NCI-H524 treated with DMSO at 0.1 percent for 48 hours (cell line): Measurements from ENCODE around the gene GALNT11.
"Not testable (repeated sequence)": the region's sequence is repeated elsewhere in the genome, so short reads cannot be mapped to it uniquely, and the experiment has no call there.

Source experiments
- DNase-seq: peaks from one replicate; lab custom pipeline; 2025; lab: John Stamatoyannopoulos, UW

Gene GALNT11

DNA sequence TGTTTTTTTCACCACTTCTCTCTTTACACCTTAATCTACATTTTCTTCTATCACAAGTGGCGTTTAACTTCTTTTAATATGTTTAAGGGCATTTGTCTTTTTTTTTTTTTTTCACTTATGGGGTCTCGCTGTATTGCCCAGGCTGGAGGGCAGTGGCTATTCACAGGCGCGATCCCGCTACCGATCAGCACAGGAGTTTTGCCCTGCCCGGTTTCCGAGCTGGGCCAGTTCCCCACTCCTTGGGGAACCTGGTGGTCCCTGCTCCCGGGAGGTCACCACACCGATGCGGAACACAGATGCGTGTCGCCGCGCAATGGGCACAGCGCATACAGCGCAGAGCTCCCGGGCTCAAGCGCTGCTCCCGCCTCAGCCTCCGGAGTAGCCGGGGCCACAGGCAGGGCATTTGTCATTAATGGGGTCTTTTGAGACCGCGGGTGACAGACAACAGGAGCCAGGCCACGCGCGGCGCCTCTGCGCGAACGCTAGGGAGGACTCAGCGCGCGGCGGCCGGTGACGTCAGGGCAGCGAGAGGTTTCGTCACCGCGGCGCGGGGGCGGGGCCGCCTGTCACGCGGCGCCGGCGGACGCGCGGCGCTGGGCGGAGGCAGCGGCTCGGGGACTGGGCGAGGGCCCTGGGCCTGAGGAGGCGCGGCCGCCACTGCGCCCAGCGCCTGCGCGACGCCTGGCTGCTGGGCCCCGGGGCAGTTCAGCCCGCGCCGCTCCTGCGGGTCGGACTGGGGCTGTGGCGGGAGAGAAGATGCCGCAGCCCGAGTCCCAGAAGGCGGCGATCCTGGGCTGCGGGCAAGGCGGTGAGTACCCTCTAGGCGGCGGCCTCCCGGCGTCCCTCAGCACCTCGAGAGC, at the start of gene GALNT11:
Gene GALNT11, plus strand, starts transcription at position 598 of the 860 bp plus-strand sequence. CDS start 68,554 bp downstream, outside the sequence.
- no peak for DNase-seq

- no peak for DNase-seq
Observed at GRCh38 chr7:151978616-151979015, 46.9 kb upstream of the GALNT11 start.

- no peak for DNase-seq
Observed at GRCh38 chr7:151981223-151981622, 44.3 kb upstream of the GALNT11 start.

- no peak for DNase-seq
Observed at GRCh38 chr7:151982806-151983205, 42.7 kb upstream of the GALNT11 start.

DNA sequence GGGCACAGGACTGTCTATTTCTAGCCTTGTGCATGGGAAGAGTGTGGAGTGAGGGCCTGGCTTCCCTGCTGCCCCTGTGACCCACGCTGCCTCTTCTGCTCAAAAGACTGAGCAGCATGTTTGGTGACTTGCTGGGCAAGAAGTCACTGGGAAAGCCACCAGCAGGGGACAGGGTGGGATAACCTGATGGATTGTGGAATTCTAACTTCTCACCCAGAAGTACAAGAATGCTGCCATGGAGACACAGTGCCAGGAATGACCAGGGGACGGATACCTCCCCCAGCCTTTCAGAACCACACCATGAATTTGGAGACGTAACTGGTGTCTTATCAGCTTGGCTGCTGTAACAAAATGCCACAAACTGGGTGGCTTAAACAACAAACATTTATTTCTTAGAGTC, 40.9 kb upstream of the GALNT11 start:
- no peak for DNase-seq

GRCh38 chr7:151987748-151988529, 37.5 kb upstream of the GALNT11 start:
- DNase-seq, result no peak

DNA sequence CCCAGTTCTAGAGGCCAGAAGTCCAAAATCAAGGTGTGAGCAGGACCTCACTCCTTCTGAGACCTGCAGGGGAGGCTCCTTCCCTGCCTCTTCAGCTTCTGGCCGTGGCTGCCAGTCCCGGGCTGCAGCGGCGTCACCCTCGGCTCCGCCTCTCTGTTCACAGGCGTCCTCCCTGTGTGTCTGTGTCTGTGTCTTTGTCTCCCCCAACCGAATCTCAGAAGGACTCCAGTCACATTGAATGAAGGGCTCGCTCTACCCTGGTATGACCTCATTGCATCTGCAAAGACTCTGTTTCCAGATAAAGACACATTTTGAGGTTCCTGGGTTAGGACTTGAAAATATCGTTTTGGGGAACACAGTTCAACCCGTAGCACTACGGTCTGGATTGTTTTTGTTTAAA, 33.1 kb upstream of the GALNT11 start:
- DNase-seq, result no peak

DNA sequence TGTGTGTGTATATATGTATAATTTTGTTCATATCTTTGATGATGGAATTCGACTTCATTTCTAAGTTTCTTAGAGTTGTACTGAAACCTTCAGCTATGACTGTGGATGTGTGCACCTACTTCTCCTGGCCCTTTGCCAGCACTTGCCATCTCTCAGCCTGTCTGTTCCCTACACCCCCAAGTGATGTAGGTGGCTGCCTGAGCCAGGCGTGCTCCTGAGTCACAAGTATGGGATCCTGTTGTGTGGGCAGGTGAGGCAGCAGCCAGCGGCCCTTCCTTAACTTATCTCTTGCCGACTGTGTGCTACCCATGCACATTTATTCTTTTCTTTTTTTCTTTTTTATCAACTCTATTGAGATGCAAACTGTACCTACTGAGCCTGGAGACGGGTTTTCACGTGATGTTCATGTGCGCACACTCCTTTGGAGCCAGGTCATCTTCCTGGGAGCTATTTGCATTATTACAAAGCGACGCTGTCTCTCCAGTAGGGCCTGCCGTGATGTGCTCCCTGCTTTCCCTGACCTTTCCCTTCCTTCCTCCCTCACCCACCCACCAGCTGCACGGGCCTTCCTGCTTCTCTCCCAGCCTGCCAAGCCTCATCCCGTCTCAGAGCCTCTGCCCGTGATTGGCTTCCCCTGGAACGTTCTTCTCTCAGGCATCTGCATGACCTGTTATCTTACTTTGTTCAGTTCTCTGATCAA, 31.3 kb upstream of the GALNT11 start:
- DNase-seq, result no peak

- DNase-seq, result no peak
Observed at GRCh38 chr7:151999424-152000090, 25.9 kb upstream of the GALNT11 start.

GRCh38 chr7:152000191-152000590, 25.3 kb upstream of the GALNT11 start:
- no peak for DNase-seq

DNA sequence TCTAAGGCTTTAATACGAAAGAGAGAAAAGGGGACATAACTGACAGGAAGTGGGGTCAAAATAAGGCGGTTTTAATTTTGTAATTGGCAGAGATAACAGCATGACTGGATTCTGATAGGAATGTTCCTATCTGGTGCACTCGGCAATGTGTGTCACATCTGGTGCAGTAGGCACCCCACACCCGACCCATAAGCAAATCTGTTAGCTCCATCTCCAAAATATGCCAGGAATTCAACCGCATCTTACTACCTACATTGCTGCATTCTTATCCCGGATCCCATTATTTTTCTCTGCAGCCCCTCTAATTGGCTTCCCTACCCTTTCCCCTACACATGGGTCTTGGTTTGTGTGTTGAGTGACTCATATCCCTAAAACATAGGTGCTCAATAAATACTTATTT, 19.1 kb upstream of the GALNT11 start:
- DNase-seq, result no peak

DNA sequence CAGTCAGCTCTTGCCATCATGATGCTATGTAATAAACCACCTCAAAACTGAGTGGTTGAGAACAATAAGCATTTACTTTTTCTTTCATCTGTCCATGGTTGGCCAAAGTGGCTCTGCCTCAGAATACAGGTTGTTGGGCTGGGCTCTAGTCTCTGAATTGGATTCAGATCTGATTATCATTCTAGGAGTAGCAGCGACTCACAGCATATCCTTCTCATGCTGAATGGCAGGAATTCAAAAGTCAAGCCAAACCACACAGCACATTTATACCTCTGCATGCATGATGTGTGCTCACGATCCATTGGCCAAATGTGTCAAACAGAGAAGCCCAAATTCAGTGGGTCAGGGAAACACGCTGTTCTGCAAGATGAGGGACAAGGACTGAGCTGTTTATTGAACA, 13.6 kb upstream of the GALNT11 start:
- no peak for DNase-seq

- no peak for DNase-seq
Observed at GRCh38 chr7:152013230-152013629, 12.2 kb upstream of the GALNT11 start.

GRCh38 chr7:152013974-152014373, 11.5 kb upstream of the GALNT11 start:
- DNase-seq, result no peak

- DNase-seq, result no peak
Observed at GRCh38 chr7:152014722-152015121, 10.8 kb upstream of the GALNT11 start.

- no peak for DNase-seq
Observed at GRCh38 chr7:152015600-152015999, 9.9 kb upstream of the GALNT11 start.

DNA sequence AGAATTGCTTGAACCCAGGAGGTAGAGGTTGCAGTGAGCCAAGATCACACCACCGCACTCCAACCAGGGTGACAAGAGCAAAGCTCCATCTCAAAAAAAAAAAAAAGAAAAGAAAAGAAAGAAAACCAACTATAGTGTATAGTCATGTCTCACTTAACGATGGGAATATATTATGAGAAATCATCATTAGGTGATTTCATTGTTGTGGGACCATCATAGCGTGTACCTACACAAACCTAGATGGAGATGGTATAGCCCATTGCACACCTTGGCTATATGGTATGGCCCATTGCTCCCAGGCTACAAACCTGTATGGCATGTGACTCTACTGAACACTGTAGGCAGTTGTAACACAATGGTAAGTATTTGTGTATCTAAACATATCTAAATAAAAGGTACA, 8.5 kb upstream of the GALNT11 start:
- no peak for DNase-seq

- not testable (repeated sequence) for DNase-seq
Observed at GRCh38 chr7:152017683-152018082, 7.8 kb upstream of the GALNT11 start.

GRCh38 chr7:152021740-152022139, 3.7 kb upstream of the GALNT11 start:
- not testable (repeated sequence) for DNase-seq

DNA sequence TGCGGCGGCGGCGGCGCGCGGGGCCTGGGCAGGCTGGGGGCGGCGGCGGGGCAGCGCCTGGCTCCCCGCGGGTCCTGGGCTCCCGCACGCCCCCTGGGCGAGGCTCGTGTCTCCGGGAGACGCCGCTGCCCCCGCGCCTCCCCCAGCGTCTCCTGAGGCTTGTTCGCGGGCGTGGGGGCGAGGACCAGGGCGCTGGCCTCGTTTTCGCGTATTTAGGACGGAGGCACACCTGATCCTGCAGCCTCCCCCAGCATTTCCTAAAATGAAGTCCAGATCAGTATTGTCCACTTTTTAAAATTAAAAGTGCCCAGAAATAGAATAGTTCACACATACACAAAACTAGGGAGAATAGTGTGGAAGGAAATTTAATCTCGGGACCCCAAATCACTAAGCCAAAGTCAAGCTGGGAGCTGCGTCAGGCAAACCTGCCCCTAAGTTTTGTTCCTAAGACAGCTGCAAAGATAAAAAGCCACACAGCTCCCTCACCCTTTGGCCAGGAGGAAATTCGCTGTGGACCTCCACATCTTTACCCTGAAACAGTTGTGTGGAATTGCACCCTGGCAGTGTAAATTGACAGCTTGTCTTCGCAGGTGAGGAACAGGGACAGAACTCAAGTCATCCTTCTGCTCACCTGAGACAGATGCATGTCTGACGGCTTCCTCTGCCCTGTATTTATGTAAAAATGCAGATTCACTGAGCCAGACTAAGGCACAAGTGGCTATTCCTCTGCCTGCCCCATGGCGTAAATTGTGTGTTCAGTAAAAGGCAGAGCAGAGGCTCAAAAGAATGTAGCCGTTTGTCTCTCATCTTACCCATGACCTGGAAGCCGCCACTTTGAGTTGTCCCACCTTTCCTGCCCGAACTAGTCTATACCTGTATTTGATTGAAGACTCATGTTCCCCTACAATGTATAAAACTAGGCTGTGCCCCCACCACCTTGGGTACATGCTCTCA, 740 bp downstream of the GALNT11 start:
- DNase-seq, result no peak
